HepG2 (cell line): Measurements from ENCODE around the gene TRPV2. TPM values are rescaled to one million over a fixed set of nuclear protein-coding genes. Genes with fewer than 3 reads are reported as not detected.

Experiments
- JARID2 ChIP-seq: sonication (generic); formaldehyde crosslinking; IDR thresholded peaks from 2 replicates; pipeline ENCODE4 v1.8.1; 2023; ENCODE audit warnings: missing genetic modification reagents, inconsistent platforms; ENCODE audit not compliant: insufficient replicate concordance
- MTA1 ChIP-seq: sonication (generic); formaldehyde crosslinking; IDR thresholded peaks from 2 replicates; pipeline ENCODE4 v1.4.0; 2020; ENCODE audit warnings: missing genetic modification reagents, mild to moderate bottlenecking, borderline replicate concordance
- NFKBIZ ChIP-seq: IDR thresholded peaks from 2 replicates; pipeline ENCODE4 v1.6.1; 2018; ENCODE audit warnings: missing genetic modification reagents, missing compliant biosample characterization
- NONO ChIP-seq, 2 experiments: fragments of 450-650 bp in 1 of 2; sonication (generic) in 1 of 2; formaldehyde crosslinking in 1 of 2; IDR thresholded peaks in 1 of 2; conservative IDR thresholded peaks in 1 of 2; 2 replicates each; pipeline versions ENCODE4 v1.6.1 to v1.8.0; 2017 to 2022; ENCODE audit warnings: mild to moderate bottlenecking in 1 of 2, missing genetic modification reagents in 1 of 2, moderate library complexity in 1 of 2
- RBM22 ChIP-seq: fragments of 200-400 bp; formaldehyde crosslinking; optimal IDR thresholded peaks from 2 replicates; pipeline ENCODE3; 2017; ENCODE audit warnings: mild to moderate bottlenecking, low read length, moderate library complexity
- RXRB ChIP-seq: IDR thresholded peaks from 2 replicates; pipeline ENCODE4 v1.6.1; 2016; ENCODE audit warnings: borderline replicate concordance, missing genetic modification reagents, missing compliant biosample characterization
- ZNF274 ChIP-seq: sonication (generic); formaldehyde crosslinking; IDR thresholded peaks from 2 replicates; pipeline ENCODE4 v1.5.1; 2020; ENCODE audit warnings: mild to moderate bottlenecking, missing genetic modification reagents
- ZNF30 ChIP-seq: sonication (generic); formaldehyde crosslinking; IDR thresholded peaks from 2 replicates; pipeline ENCODE4 v1.5.0; 2020; ENCODE audit warnings: mild to moderate bottlenecking, missing genetic modification reagents
- ZNF343 ChIP-seq: sonication (generic); formaldehyde crosslinking; IDR thresholded peaks from 2 replicates; pipeline ENCODE4 v1.4.0; 2020; ENCODE audit warnings: mild to moderate bottlenecking, missing genetic modification reagents
- ZNF354B ChIP-seq: sonication (generic); formaldehyde crosslinking; IDR thresholded peaks from 2 replicates; pipeline ENCODE4 v1.8.0; 2022; ENCODE audit warnings: mild to moderate bottlenecking, missing genetic modification reagents
- ZNF546 ChIP-seq: sonication (generic); formaldehyde crosslinking; conservative IDR thresholded peaks from 2 replicates; pipeline ENCODE4 v1.8.1; 2023; ENCODE audit warnings: mild to moderate bottlenecking, missing genetic modification reagents
- ZNF672 ChIP-seq: sonication (generic); formaldehyde crosslinking; IDR thresholded peaks from 2 replicates; pipeline ENCODE4 v1.8.1; 2022; ENCODE audit warnings: missing genetic modification reagents
- ZNF780A ChIP-seq: sonication (generic); formaldehyde crosslinking; IDR thresholded peaks from 2 replicates; pipeline ENCODE4 v1.8.0; 2022; ENCODE audit warnings: mild to moderate bottlenecking, missing genetic modification reagents, moderate library complexity
- ZNF891 ChIP-seq: sonication (generic); formaldehyde crosslinking; IDR thresholded peaks from 2 replicates; pipeline ENCODE4 v1.5.0; 2020; ENCODE audit warnings: mild to moderate bottlenecking, missing genetic modification reagents
- polyA plus RNA-seq, 8 experiments: library from polyadenylated mRNA; depleted of rRNA in 3 of 8; stranded (reverse) in 7 of 8; unstranded in 1 of 8; fragments of >200 nt; fragmentation: Illumina TruSeq in 4 of 8; extraction: Trizol in 4 of 8; gene quantifications; 2 replicates each; pipeline versions ENCODE4 v1.2.1 to v1.2.3, GENCODE V29; 2011 to 2016; ENCODE audit warnings: low read depth in 4 of 8, missing spikeins in 1 of 8, mixed read lengths in 1 of 8; ENCODE audit not compliant: insufficient read depth in 1 of 8
- total RNA-seq, 5 experiments: library from RNA; depleted of rRNA; stranded (reverse); fragments of >200 nt; fragmentation: Illumina TruSeq; extraction: Trizol; gene quantifications; 2 replicates each; pipeline ENCODE4 v1.2.3, GENCODE V29; 2016; ENCODE audit warnings: low read depth in 1 of 5
- TF ChIP-seq, protein P1 (sequence below): sonication (generic); formaldehyde crosslinking; IDR thresholded peaks from 2 replicates; pipeline ENCODE4 v1.4.0; 2020; ENCODE audit warnings: missing genetic modification reagents, borderline replicate concordance
- TF ChIP-seq, protein P2 (sequence below): sonication (generic); formaldehyde crosslinking; IDR thresholded peaks from 2 replicates; pipeline ENCODE4 v1.4.0; 2020; ENCODE audit warnings: missing genetic modification reagents, borderline replicate concordance
- TF ChIP-seq, protein P3 (sequence below): sonication (generic); formaldehyde crosslinking; IDR thresholded peaks from 2 replicates; pipeline ENCODE4 v1.8.1; 2023; ENCODE audit warnings: missing genetic modification reagents, mild to moderate bottlenecking, borderline replicate concordance
- TF ChIP-seq, protein P4 (sequence below): sonication (generic); formaldehyde crosslinking; IDR thresholded peaks from 2 replicates; pipeline ENCODE4 v1.5.1; 2020; ENCODE audit warnings: mild to moderate bottlenecking, missing genetic modification reagents, borderline replicate concordance
- TF ChIP-seq, protein P5 (sequence below), 2 experiments: fragments of 450-650 bp in 1 of 2; sonication (generic) in 1 of 2; formaldehyde crosslinking; IDR thresholded peaks; 2 replicates each; pipeline versions ENCODE4 v1.5.0 to v1.8.0; 2020 to 2022; ENCODE audit warnings: mild to moderate bottlenecking in 1 of 2, missing genetic modification reagents in 1 of 2

Gene TRPV2
- total and polyA plus RNA-seq, 2 of the 13 experiments (the other 11 are each of a cell fraction or from before 2014, with no cell fraction given): 13.6 to 21.3 TPM

DNA sequence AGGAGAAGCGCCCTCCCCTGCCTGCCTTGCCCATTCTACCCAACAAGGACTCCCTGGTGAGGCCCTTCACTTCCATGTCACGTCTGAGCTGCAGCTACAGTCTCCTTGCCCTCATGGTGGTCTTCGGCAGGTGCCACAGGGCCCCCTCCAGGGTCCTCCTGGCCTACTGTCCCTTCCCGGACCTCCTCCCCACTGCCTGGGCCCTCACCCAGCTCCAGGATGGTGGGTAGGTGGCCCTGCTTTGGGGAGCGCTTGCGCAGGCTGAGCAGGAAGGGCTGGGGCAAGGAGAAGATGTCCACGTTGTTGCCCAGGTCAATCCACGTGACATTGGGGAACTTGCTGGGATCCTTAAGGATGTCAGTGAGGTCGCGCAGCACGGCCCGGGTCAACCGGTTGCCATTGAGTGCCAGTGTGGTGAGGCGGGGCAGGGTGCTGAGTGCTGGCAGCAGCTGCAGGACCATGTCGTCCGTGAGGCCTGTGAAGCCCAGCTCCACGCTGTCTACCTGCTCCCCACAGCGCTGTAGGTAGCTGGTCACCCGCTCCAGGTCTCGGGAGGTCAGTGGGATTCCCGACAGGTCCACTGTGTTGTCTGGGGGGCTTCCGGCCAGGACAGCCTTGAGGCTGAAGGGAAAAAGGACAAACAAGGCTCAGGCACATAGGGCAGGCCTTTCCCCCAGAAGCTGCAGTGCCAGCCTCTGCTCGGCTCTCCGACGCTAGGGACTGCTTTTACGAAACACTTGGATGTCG is 28.3 kb downstream of the TRPV2 start (continued):
- TF ChIP-seq, protein P1, sequence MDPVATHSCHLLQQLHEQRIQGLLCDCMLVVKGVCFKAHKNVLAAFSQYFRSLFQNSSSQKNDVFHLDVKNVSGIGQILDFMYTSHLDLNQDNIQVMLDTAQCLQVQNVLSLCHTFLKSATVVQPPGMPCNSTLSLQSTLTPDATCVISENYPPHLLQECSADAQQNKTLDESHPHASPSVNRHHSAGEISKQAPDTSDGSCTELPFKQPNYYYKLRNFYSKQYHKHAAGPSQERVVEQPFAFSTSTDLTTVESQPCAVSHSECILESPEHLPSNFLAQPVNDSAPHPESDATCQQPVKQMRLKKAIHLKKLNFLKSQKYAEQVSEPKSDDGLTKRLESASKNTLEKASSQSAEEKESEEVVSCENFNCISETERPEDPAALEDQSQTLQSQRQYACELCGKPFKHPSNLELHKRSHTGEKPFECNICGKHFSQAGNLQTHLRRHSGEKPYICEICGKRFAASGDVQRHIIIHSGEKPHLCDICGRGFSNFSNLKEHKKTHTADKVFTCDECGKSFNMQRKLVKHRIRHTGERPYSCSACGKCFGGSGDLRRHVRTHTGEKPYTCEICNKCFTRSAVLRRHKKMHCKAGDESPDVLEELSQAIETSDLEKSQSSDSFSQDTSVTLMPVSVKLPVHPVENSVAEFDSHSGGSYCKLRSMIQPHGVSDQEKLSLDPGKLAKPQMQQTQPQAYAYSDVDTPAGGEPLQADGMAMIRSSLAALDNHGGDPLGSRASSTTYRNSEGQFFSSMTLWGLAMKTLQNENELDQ: no peak
- no peak for TF ChIP-seq JARID2
- TF ChIP-seq ZNF546: no peak
- TF ChIP-seq ZNF343: no peak
- no peak for TF ChIP-seq ZNF672
- peak; percentile 85 for TF ChIP-seq RBM22
- TF ChIP-seq NFKBIZ (CRISPR knock-in tag): no peak
- TF ChIP-seq, protein P2, sequence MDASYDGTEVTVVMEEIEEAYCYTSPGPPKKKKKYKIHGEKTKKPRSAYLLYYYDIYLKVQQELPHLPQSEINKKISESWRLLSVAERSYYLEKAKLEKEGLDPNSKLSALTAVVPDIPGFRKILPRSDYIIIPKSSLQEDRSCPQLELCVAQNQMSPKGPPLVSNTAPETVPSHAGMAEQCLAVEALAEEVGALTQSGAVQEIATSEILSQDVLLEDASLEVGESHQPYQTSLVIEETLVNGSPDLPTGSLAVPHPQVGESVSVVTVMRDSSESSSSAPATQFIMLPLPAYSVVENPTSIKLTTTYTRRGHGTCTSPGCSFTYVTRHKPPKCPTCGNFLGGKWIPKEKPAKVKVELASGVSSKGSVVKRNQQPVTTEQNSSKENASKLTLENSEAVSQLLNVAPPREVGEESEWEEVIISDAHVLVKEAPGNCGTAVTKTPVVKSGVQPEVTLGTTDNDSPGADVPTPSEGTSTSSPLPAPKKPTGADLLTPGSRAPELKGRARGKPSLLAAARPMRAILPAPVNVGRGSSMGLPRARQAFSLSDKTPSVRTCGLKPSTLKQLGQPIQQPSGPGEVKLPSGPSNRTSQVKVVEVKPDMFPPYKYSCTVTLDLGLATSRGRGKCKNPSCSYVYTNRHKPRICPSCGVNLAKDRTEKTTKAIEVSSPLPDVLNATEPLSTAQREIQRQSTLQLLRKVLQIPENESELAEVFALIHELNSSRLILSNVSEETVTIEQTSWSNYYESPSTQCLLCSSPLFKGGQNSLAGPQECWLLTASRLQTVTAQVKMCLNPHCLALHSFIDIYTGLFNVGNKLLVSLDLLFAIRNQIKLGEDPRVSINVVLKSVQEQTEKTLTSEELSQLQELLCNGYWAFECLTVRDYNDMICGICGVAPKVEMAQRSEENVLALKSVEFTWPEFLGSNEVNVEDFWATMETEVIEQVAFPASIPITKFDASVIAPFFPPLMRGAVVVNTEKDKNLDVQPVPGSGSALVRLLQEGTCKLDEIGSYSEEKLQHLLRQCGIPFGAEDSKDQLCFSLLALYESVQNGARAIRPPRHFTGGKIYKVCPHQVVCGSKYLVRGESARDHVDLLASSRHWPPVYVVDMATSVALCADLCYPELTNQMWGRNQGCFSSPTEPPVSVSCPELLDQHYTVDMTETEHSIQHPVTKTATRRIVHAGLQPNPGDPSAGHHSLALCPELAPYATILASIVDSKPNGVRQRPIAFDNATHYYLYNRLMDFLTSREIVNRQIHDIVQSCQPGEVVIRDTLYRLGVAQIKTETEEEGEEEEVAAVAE (CRISPR knock-in tag): no peak
- no peak for TF ChIP-seq RXRB
- TF ChIP-seq, protein P3, sequence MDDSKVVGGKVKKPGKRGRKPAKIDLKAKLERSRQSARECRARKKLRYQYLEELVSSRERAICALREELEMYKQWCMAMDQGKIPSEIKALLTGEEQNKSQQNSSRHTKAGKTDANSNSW (CRISPR knock-in tag): no peak
- TF ChIP-seq, protein P4, sequence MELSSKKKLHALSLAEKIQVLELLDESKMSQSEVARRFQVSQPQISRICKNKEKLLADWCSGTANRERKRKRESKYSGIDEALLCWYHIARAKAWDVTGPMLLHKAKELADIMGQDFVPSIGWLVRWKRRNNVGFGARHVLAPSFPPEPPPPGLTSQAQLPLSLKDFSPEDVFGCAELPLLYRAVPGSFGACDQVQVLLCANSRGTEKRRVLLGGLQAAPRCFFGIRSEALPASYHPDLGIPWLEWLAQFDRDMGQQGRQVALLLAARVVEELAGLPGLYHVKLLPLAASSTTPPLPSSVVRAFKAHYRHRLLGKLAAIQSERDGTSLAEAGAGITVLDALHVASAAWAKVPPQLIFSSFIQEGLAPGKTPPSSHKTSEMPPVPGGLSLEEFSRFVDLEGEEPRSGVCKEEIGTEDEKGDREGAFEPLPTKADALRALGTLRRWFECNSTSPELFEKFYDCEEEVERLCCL (CRISPR knock-in tag): no peak
- no peak for TF ChIP-seq ZNF354B
- TF ChIP-seq MTA1: no peak
- peak; percentile 50; the same call in 1 of the 2 replicates for TF ChIP-seq ZNF891
- no peak for TF ChIP-seq ZNF780A
- no peak for TF ChIP-seq NONO (IDR thresholded peaks at IDR 0.05)
- peak; percentile 39; the same call in 1 of the 2 replicates for TF ChIP-seq NONO (CRISPR knock-in tag; conservative IDR thresholded peaks at IDR 0.05)
- TF ChIP-seq ZNF274: no peak
- no peak for TF ChIP-seq ZNF30 (CRISPR knock-in tag)
- TF ChIP-seq, protein P5, sequence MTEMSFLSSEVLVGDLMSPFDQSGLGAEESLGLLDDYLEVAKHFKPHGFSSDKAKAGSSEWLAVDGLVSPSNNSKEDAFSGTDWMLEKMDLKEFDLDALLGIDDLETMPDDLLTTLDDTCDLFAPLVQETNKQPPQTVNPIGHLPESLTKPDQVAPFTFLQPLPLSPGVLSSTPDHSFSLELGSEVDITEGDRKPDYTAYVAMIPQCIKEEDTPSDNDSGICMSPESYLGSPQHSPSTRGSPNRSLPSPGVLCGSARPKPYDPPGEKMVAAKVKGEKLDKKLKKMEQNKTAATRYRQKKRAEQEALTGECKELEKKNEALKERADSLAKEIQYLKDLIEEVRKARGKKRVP (CRISPR knock-in tag; IDR thresholded peaks at IDR 0.05): no peak
